Body of pancreas (tissue), 4 donors: ENCODE data around the gene CENPF.

ENCODE experiments used
- POLR2A ChIP-seq, 3 donors: fragments of 450-650 bp; IDR thresholded peaks; one replicate each; pipeline ENCODE4 v1.6.1; 2016; ENCODE audit warnings: antibody characterized with exemption in 3 of 3, mild to moderate bottlenecking in 2 of 3
- TF ChIP-seq, protein P1 (sequence below), 7 experiments: fragments of 450-650 bp in 4 of 7; fragments of 200-600 bp in 3 of 7; sonication (generic) in 3 of 7; IDR thresholded peaks; one replicate each; pipeline ENCODE4 v1.5.1; 2016 to 2019; ENCODE audit warnings: antibody characterized with exemption in 7 of 7

DNA sequence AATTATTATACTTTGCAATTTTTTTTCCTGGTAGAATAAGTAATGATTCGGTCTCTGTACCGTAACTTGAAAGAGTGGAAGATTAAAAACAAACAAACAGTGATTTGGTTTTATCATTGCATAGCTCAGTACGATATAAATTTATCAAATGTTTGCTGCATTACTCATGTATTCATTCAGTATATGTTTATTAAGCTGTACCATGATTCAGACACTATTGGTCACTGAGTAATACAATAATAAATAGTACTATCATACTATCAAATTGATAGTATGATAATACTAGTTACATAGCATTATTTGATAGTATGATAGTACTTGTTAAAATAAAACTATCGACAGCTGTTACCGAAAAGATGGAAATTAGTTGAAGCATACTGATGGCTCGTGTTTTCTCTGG, 12.1 kb downstream of the CENPF start:
- TF ChIP-seq POLR2A (IDR thresholded peaks at IDR 0.05): no peak
- TF ChIP-seq, protein P1, sequence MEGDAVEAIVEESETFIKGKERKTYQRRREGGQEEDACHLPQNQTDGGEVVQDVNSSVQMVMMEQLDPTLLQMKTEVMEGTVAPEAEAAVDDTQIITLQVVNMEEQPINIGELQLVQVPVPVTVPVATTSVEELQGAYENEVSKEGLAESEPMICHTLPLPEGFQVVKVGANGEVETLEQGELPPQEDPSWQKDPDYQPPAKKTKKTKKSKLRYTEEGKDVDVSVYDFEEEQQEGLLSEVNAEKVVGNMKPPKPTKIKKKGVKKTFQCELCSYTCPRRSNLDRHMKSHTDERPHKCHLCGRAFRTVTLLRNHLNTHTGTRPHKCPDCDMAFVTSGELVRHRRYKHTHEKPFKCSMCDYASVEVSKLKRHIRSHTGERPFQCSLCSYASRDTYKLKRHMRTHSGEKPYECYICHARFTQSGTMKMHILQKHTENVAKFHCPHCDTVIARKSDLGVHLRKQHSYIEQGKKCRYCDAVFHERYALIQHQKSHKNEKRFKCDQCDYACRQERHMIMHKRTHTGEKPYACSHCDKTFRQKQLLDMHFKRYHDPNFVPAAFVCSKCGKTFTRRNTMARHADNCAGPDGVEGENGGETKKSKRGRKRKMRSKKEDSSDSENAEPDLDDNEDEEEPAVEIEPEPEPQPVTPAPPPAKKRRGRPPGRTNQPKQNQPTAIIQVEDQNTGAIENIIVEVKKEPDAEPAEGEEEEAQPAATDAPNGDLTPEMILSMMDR (IDR thresholded peaks at IDR 0.05): no peak
